ENCODE results near the gene VGLL4. TPM values are rescaled to one million over a fixed set of nuclear protein-coding genes. Genes with fewer than 3 reads are reported as not detected.

VGLL4 gene
- total RNA-seq, 1 experiment from 2014 or later: 41.2 TPM

- DNase-seq (ENCODE audit: low spot score): no peak
- Histone ChIP-seq H3K4me3 (ENCODE audit: low read depth, low read length, poor library complexity, severe bottlenecking) (no peak overlapping the region), H3K27ac (ENCODE audit: low read depth, low read length, poor library complexity, severe bottlenecking) (no peak overlapping the region), H3K27me3 (replicated peaks; ENCODE audit: insufficient read depth, low read depth, low read length, poor library complexity) (no peaks in the 10 kb centered on the region), H3K4me1 (ENCODE audit: insufficient read depth, low read length, poor library complexity, severe bottlenecking) (peaks cover 6% of the 10 kb centered on the region), H3K36me3 (ENCODE audit: insufficient read depth, low read length, poor library complexity, severe bottlenecking) (no peaks in the 10 kb centered on the region), H3K9me3 (ENCODE audit: low read depth, low read length, poor library complexity, severe bottlenecking) (no peaks in the 10 kb centered on the region)
- POLR2A ChIA-PET (ENCODE audit: low non-redundant PET): no interaction called here
- BruUV-seq (replicated peaks): no TSS peak
- CTCF ChIA-PET: no interaction called here
- TF ChIP-seq CTCF (conservative IDR thresholded peaks at IDR 0.05; ENCODE audit: low read depth, low read length): no peak
- TF ChIP-seq EZH2 (IDR thresholded peaks at IDR 0.05; ENCODE audit: borderline replicate concordance, low read depth, low read length, poor library complexity, severe bottlenecking): no peak
- intact Hi-C loops (cut with micrococcal nuclease; ENCODE audit: unreplicated experiment): no loop called here
Observed at GRCh38 chr3:11543948-11544387, 99.7 kb downstream of the VGLL4 start.

GRCh38 chr3:11543141-11543947 is 100.4 kb downstream of the VGLL4 start:
- no peaks in the 10 kb centered on the region for H3K4me1 ChIP-seq (ENCODE audit: insufficient read depth, low read length, poor library complexity, severe bottlenecking)
- DNase-seq (ENCODE audit: low spot score): no peak
- no peaks in the 10 kb centered on the region for H3K36me3 ChIP-seq (ENCODE audit: insufficient read depth, low read length, poor library complexity, severe bottlenecking)
- intact Hi-C loops (cut with micrococcal nuclease; ENCODE audit: unreplicated experiment): no loop called here
- no peak overlapping the region for H3K27ac ChIP-seq (ENCODE audit: low read depth, low read length, poor library complexity, severe bottlenecking)
- POLR2A ChIA-PET (ENCODE audit: low non-redundant PET): no interaction called here
- no peaks in the 10 kb centered on the region for H3K9me3 ChIP-seq (ENCODE audit: low read depth, low read length, poor library complexity, severe bottlenecking)
- CTCF ChIA-PET: no interaction called here
- no TSS peak for BruUV-seq (replicated peaks)
- no peak overlapping the region for H3K4me3 ChIP-seq (ENCODE audit: low read depth, low read length, poor library complexity, severe bottlenecking)
- TF ChIP-seq CTCF (conservative IDR thresholded peaks at IDR 0.05; ENCODE audit: low read depth, low read length) (no peak), EZH2 (IDR thresholded peaks at IDR 0.05; ENCODE audit: borderline replicate concordance, low read depth, low read length, poor library complexity, severe bottlenecking) (no peak)
- no peaks in the 10 kb centered on the region for H3K27me3 ChIP-seq (replicated peaks; ENCODE audit: insufficient read depth, low read depth, low read length, poor library complexity)

DNA sequence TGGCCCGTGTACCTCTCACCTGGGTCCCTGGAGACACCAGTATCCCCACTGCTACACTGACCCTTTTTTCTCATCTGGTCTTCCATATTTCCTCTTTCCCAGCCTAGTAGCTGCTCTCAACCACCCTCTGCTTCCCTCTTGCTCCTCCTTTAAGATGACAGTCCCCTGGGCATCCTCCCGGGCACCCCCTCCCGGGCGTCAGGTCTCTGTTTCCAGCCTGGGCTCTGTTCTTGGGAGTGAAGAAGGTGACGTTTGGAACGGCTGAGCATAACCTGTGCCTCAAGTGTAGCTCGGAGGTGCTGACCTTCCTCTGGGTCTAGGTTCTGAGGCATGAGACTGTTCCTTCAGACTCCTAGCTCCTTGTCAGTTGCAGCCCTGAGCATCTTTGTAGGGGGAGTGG is 101.2 kb downstream of the VGLL4 start:
- intact Hi-C loops (cut with micrococcal nuclease; ENCODE audit: unreplicated experiment): no loop called here
- Histone ChIP-seq H3K4me3 (ENCODE audit: low read depth, low read length, poor library complexity, severe bottlenecking) (no peak overlapping the region), H3K4me1 (ENCODE audit: insufficient read depth, low read length, poor library complexity, severe bottlenecking) (no peaks in the 10 kb centered on the region), H3K9me3 (ENCODE audit: low read depth, low read length, poor library complexity, severe bottlenecking) (no peaks in the 10 kb centered on the region), H3K36me3 (ENCODE audit: insufficient read depth, low read length, poor library complexity, severe bottlenecking) (no peaks in the 10 kb centered on the region), H3K27me3 (replicated peaks; ENCODE audit: insufficient read depth, low read depth, low read length, poor library complexity) (no peaks in the 10 kb centered on the region), H3K27ac (ENCODE audit: low read depth, low read length, poor library complexity, severe bottlenecking) (no peak overlapping the region)
- TF ChIP-seq EZH2 (IDR thresholded peaks at IDR 0.05; ENCODE audit: borderline replicate concordance, low read depth, low read length, poor library complexity, severe bottlenecking) (no peak), CTCF (conservative IDR thresholded peaks at IDR 0.05; ENCODE audit: low read depth, low read length) (no peak)
- no peak for DNase-seq (ENCODE audit: low spot score)
- BruUV-seq (replicated peaks): no TSS peak
- ChIA-PET CTCF (no interaction called here), POLR2A (ENCODE audit: low non-redundant PET) (no interaction called here)
